Left lung (tissue), 14 donors: Measurements from ENCODE around the gene AGK. TPM values are rescaled to one million over a fixed set of nuclear protein-coding genes. Genes with fewer than 3 reads are reported as not detected.
A peak's percentile ranks its signal among the peaks of the same experiment; 100 is the strongest.

Source experiments
- ATAC-seq: fragments of 200-7000 bp; cut with Tn5 transposase; one replicate; pipeline ENCODE4 v1.9.1; 2020; ENCODE audit warnings: moderate library complexity
- DNase-seq, 4 donors: peaks; one replicate each; pipeline ENCODE4 v3.0.0-alpha.2; 2013 to 2020
- H3K27ac ChIP-seq, 2 donors: fragments of 200-600 bp; sonication (generic) in 1 of 2; one replicate each; pipeline versions ENCODE4 v1.5.0 to v1.8.0; 2020 to 2021
- H3K27me3 ChIP-seq, 2 donors: fragments of 200-600 bp; sonication (generic) in 1 of 2; one replicate each; pipeline versions ENCODE4 v1.5.0 to v1.8.0; 2020 to 2021
- H3K36me3 ChIP-seq, 2 donors: fragments of 200-600 bp; sonication (generic) in 1 of 2; one replicate each; pipeline versions ENCODE4 v1.5.0 to v1.8.0; 2020 to 2021
- H3K4me1 ChIP-seq, 2 donors: fragments of 200-600 bp; one replicate each; pipeline ENCODE4 v1.8.0; 2021
- H3K4me3 ChIP-seq, 2 donors: fragments of 200-600 bp; sonication (generic) in 1 of 2; one replicate each; pipeline versions ENCODE4 v1.5.0 to v1.8.0; 2020 to 2021; ENCODE audit warnings: mild to moderate bottlenecking in 1 of 2
- H3K9me3 ChIP-seq, 2 donors: fragments of 200-600 bp; sonication (generic) in 1 of 2; one replicate each; pipeline versions ENCODE4 v1.5.0 to v1.8.0; 2020 to 2021
- CTCF ChIP-seq, 2 donors: fragments of 200-600 bp; sonication (generic) in 1 of 2; IDR thresholded peaks; one replicate each; pipeline versions ENCODE4 v1.5.0 to v1.8.0; 2021; ENCODE audit warnings: antibody characterized with exemption in 2 of 2
- intact Hi-C, 2 donors: fragments of 100-400 bp; cut with DNase I; formaldehyde crosslinking; loops; one replicate each; pipeline versions ENCODE4 v1.11.2 to v1.14.2; 2022
- long read RNA-seq, 12 donors: library from polyadenylated mRNA in 2 of 12; unstranded in 2 of 12; transcript quantifications; one replicate each; pipeline ENCODE4 v2.0.0 and lab custom pipeline, GENCODE V29; 2019 to 2026
- polyA plus RNA-seq, 6 donors: library from polyadenylated mRNA; unstranded; fragments of 120-200 nt; gene quantifications; one replicate each; pipeline ENCODE4 v1.2.1, GENCODE V29; 2013; ENCODE audit not compliant: insufficient read length in 6 of 6
- total RNA-seq, 2 donors: library from RNA; stranded (reverse); fragmentation: NEBNext Ultra II Directional; extraction: Animal tissue kit (Norgen Biotek cat#: 25700); gene quantifications; one replicate each; pipeline ENCODE4 v1.2.1, GENCODE V29; 2021
- donor health status: DM: no; HTN: yes; CAD: no.
- donor health status: DM: no; HTN: no; CAD: no.

AGK gene, protein sequence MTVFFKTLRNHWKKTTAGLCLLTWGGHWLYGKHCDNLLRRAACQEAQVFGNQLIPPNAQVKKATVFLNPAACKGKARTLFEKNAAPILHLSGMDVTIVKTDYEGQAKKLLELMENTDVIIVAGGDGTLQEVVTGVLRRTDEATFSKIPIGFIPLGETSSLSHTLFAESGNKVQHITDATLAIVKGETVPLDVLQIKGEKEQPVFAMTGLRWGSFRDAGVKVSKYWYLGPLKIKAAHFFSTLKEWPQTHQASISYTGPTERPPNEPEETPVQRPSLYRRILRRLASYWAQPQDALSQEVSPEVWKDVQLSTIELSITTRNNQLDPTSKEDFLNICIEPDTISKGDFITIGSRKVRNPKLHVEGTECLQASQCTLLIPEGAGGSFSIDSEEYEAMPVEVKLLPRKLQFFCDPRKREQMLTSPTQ
- total RNA-seq (10 to 100 TPM; 24.4 to 29.0 TPM), polyA plus RNA-seq (10 to 100 TPM; 35.2 to 40.6 (median 38.2) TPM)
- long read RNA-seq, donor 1, transcript AGK-201 (16 exons, 3,849 nt), result major isoform, 5 of 22 reads
- long read RNA-seq, donor 1, partial matches to known transcripts, result 16 of 22 reads
- long read RNA-seq, donor 1, other reads (novel, unspliced or antisense), result 0 of 22 reads
- long read RNA-seq, donor 2, partial matches to known transcripts, result 0 of 1 reads
- long read RNA-seq, donor 2, other reads (novel, unspliced or antisense), result 0 of 1 reads
- long read RNA-seq, donor 3, partial matches to known transcripts, result 16 of 16 reads
- long read RNA-seq, donor 3, other reads (novel, unspliced or antisense), result 0 of 16 reads
- long read RNA-seq, donor 4, partial matches to known transcripts, result 2 of 5 reads
- long read RNA-seq, donor 4, other reads (novel, unspliced or antisense), result 3 of 5 reads
- long read RNA-seq, donor 5, result 0 reads
- long read RNA-seq, donor 6, partial matches to known transcripts, result 0 of 1 reads
- long read RNA-seq, donor 6, other reads (novel, unspliced or antisense), result 0 of 1 reads
- long read RNA-seq, donor 7, partial matches to known transcripts, result 5 of 6 reads
- long read RNA-seq, donor 7, other reads (novel, unspliced or antisense), result 0 of 6 reads
- long read RNA-seq, donor 8, partial matches to known transcripts, result 20 of 20 reads
- long read RNA-seq, donor 8, other reads (novel, unspliced or antisense), result 0 of 20 reads
- long read RNA-seq, donor 9, result 0 reads
- long read RNA-seq, donor 10, partial matches to known transcripts, result 1 of 3 reads
- long read RNA-seq, donor 10, other reads (novel, unspliced or antisense), result 0 of 3 reads
- long read RNA-seq, donor 11, transcript AGK-201 (16 exons, 3,849 nt), result major isoform, 5 of 5 reads
- long read RNA-seq, donor 11, partial matches to known transcripts, result 0 of 5 reads
- long read RNA-seq, donor 11, other reads (novel, unspliced or antisense), result 0 of 5 reads
- long read RNA-seq, donor 12, partial matches to known transcripts, result 0 of 1 reads
- long read RNA-seq, donor 12, other reads (novel, unspliced or antisense), result 0 of 1 reads

DNA sequence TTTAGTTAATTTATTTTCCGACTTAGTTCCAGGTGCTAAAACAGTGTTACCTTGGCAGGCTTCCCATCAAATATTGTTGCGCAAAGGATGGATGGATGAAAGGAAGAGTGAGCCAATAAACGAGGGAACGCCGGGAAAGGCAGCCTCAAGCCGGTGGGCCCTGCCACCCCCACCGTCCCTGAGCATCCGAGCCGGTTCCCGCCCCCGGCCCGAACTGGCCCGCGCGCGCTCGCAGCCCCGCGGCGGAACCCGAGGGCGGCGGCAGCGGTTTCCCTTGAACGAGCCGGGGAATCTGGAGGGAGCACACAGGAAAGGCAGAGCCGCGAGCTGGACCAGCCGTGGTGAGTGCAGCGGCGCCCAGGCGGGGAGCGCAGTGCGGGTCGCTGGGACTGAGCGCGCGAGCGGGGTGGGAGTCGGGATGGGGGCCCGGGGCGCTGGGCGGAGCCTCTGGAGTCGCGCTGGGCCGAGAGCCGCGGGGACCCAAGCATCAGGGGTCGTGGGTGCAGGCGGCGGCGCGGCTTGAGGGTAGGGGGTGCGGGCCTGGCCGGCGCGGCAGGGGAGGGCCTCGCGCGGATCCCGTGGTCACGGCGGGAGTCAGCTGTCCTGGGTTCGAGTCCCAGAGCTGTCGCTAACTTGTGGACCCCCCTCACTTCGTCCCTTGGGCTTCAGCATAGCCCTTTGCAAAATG lies at the start of gene AGK:
Gene AGK (plus strand): TSS at position 317 of the 688 bp plus-strand sequence. CDS start 4,057 bp downstream, outside the sequence.
- Histone ChIP-seq H3K36me3 (peaks cover 0 to 10% of the 10 kb centered on the region in 2 donors), H3K9me3 (no peaks in the 10 kb centered on the region), H3K27me3 (no peaks in the 10 kb centered on the region), H3K4me1 (peaks cover 0 to 20% of the 10 kb centered on the region in 2 donors), H3K27ac (peak within 1 kb of the TSS in 1 of 2 donors; percentile 66), H3K4me3 (peak within 1 kb of the TSS; percentile 82 to 87)
- intact Hi-C loops, result no loop called here
- DNase-seq (peak; percentile 65 to 89 (median 69)), ATAC-seq (peak; percentile 99)
- no peak for TF ChIP-seq CTCF (IDR thresholded peaks at IDR 0.05)

DNA sequence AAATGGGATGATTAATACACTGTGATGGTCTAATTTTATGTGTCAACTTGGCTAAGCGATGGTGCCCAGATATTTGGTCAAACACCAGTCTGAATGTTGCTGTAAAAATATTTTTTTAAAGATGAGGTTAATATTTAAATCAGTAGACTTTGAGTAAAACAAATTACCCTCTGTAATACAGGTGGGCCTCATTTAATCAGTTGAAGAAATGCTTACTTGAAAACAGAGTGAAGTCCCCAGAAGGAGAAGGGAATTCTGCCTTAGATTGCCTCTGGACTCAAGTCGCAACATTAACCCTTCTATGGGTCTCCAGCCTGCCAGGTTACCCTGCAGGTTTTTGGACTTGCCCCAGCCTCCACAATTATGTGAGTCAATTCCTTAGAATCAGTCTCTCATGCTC lies 49.8 kb upstream of the AGK start:
- intact Hi-C loops, result no loop called here
- Histone ChIP-seq H3K27me3 (no peaks in the 10 kb centered on the region), H3K9me3 (no peaks in the 10 kb centered on the region), H3K4me3 (no peak overlapping the region), H3K4me1 (no peaks in the 10 kb centered on the region), H3K36me3 (no peaks in the 10 kb centered on the region), H3K27ac (no peak overlapping the region)
- TF ChIP-seq CTCF (IDR thresholded peaks at IDR 0.05), result no peak
- DNase-seq (no peak), ATAC-seq (no peak)

- intact Hi-C loops, result no loop called here
- H3K4me1 ChIP-seq, result peaks cover 0 to 5% of the 10 kb centered on the region in 2 donors
- DNase-seq, result no peak
- no peak overlapping the region for H3K27ac ChIP-seq
- no peaks in the 10 kb centered on the region for H3K36me3 ChIP-seq
- H3K4me3 ChIP-seq, result no peak overlapping the region
- peaks cover 16 to 50% of the 10 kb centered on the region in 2 donors for H3K27me3 ChIP-seq
- no peak for TF ChIP-seq CTCF (IDR thresholded peaks at IDR 0.05)
- no peak for ATAC-seq
- H3K9me3 ChIP-seq, result peaks cover 0 to 5% of the 10 kb centered on the region in 2 donors
These were observed 39.9 kb upstream of the AGK start for GRCh38 chr7:141511316-141511675.

DNA sequence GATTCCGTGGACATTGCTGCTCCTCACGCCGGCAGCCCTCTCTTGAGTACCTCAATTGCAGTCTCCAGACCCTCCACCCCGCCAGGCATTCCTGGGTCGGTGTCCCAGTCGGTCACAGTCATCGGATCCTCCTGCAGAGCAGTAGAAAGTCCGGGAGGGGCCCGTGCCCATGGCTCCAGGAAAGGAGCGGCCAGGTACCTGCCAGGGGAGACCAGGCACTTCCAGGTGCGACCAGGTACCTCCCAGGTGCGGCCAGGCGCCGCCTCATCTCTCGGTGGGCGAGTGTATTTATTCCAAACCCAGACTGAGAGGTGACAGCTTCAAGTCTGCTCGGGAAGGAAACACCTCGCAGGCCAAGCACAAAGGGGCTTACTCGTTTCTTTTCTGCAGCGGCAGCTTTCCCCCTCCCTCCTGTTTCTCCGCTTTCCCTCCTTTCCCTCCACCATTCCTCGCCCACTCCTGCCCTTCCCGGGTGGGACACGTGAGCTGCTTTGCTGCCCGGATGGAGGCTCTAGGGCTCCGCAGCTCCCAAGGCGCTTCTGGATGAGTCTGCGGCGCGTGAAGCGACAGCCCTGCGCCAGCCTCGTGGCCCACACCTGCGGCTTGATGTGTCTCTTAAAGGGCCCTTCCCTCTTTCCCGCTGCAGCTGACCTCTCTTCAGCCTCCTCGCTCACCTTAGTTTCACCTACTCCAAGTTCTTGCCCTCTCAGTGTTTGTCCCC lies 39.4 kb upstream of the AGK start:
- intact Hi-C loops, result no loop called here

More for the DNA sequence above, 39.4 kb upstream of the AGK start:
- Histone ChIP-seq H3K27ac (no peak overlapping the region), H3K9me3 (peaks cover 0 to 5% of the 10 kb centered on the region in 2 donors), H3K27me3 (peaks cover 16 to 50% of the 10 kb centered on the region in 2 donors), H3K4me1 (peaks cover 0 to 5% of the 10 kb centered on the region in 2 donors), H3K4me3 (no peak overlapping the region), H3K36me3 (no peaks in the 10 kb centered on the region)
- no peak for TF ChIP-seq CTCF (IDR thresholded peaks at IDR 0.05)
- peak in 2 of 4 donors; percentile 11 to 82 for DNase-seq
- peak; percentile 66 for ATAC-seq
